GM19043 (cell line): ENCODE measurements around the gene HMOX2.

Experiments used
- ATAC-seq: cut with Tn5 transposase; IDR thresholded peaks from one replicate; pipeline ENCODE4 v1.9.1; 2021; ENCODE audit warnings: low read depth; ENCODE audit not compliant: unreplicated experiment

HMOX2 gene

GRCh38 chr16:4550591-4550990 is 74.4 kb downstream of the HMOX2 start:
- ATAC-seq = no peak

- no peak for ATAC-seq
Observed at GRCh38 chr16:4552541-4552940, 76.3 kb downstream of the HMOX2 start.

GRCh38 chr16:4556112-4556511 is 79.9 kb downstream of the HMOX2 start, which contains the start of gene C16orf96:
Gene C16orf96, plus strand, starts transcription at chr16:4556340. Its CDS starts 150 bp downstream, at chr16:4556490.
- ATAC-seq = no peak

GRCh38 chr16:4556580-4556979 is 80.4 kb downstream of the HMOX2 start:
- no peak for ATAC-seq

GRCh38 chr16:4557973-4558372 is 81.8 kb downstream of the HMOX2 start:
- ATAC-seq = no peak
